Esophagus muscularis mucosa (tissue), 4 donors: Measurements from ENCODE around the gene PPIF. TPM values are rescaled to one million over a fixed set of nuclear protein-coding genes. Genes with fewer than 3 reads are reported as not detected.

Experiments
- DNase-seq: peaks from one replicate; pipeline ENCODE4 v3.0.0-alpha.2; 2017; ENCODE audit errors: extremely low spot score
- H3K27ac ChIP-seq, 4 donors: fragments of 200-600 bp; sonication (generic); replicated peaks in 1 of 4; 1 replicate in 3 of 4; 2 replicates in 1 of 4; pipeline ENCODE4 v1.5.1; 2016 to 2019; ENCODE audit warnings: mild to moderate bottlenecking in 1 of 4
- H3K27me3 ChIP-seq, 4 donors: fragments of 200-600 bp; sonication (generic); one replicate each; pipeline versions ENCODE4 v1.5.1 to v1.6.0; 2016 to 2019
- H3K36me3 ChIP-seq, 4 donors: fragments of 200-600 bp; sonication (generic); one replicate each; pipeline ENCODE4 v1.5.1; 2016 to 2019
- H3K4me1 ChIP-seq, 4 donors: fragments of 200-600 bp; sonication (generic); one replicate each; pipeline ENCODE4 v1.5.1; 2016 to 2019
- H3K4me3 ChIP-seq, 4 donors: fragments of 200-600 bp; sonication (generic); 1 replicate in 2 of 4; 2 replicates in 2 of 4; pipeline ENCODE4 v1.5.1; 2016 to 2019; ENCODE audit warnings: mild to moderate bottlenecking in 4 of 4, moderate library complexity in 1 of 4
- H3K9me3 ChIP-seq, 4 donors: fragments of 200-600 bp; sonication (generic); 1 replicate in 3 of 4; 2 replicates in 1 of 4; pipeline ENCODE4 v1.5.1; 2016 to 2019
- CTCF ChIP-seq, 3 experiments: fragments of 200-600 bp in 2 of 3; fragments of 450-650 bp in 1 of 3; sonication (generic) in 2 of 3; IDR thresholded peaks; one replicate each; pipeline ENCODE4 v1.5.1; 2017 to 2019; ENCODE audit warnings: antibody characterized with exemption in 3 of 3, mild to moderate bottlenecking in 2 of 3, moderate library complexity in 1 of 3
- EP300 ChIP-seq: sonication (generic); formaldehyde crosslinking; IDR thresholded peaks from one replicate; pipeline ENCODE4 v1.6.1; 2017; ENCODE audit warnings: antibody characterized with exemption
- POLR2A ChIP-seq: fragments of 450-650 bp; IDR thresholded peaks from one replicate; pipeline ENCODE4 v1.6.1; 2017; ENCODE audit warnings: antibody characterized with exemption, moderate library complexity, mild to moderate bottlenecking, low read depth
- POLR2AphosphoS5 ChIP-seq, 2 donors: sonication (generic); formaldehyde crosslinking; IDR thresholded peaks; one replicate each; pipeline ENCODE4 v1.6.1; 2017; ENCODE audit warnings: antibody characterized with exemption in 2 of 2
- WGBS: methylation state at CpG from one replicate; pipeline ENCODE4 v1.1.5; 2018; 5-methylcytosine and 5-hydroxymethylcytosine counted together
- intact Hi-C: fragments of 100-400 bp; cut with DNase I; formaldehyde crosslinking; loops from one replicate; pipeline ENCODE4 v1.15.1; 2023
- total RNA-seq, 4 donors: library from RNA; depleted of rRNA; stranded (reverse); fragments of >200 nt; gene quantifications; one replicate each; pipeline versions ENCODE4 v1.1.0 to v1.2.1, GENCODE V29; 2016

PPIF gene
- total RNA-seq, 4 donors from 2014 or later = 19.5 to 42.2 (median 24.4) TPM

GRCh38 chr10:79384773-79385391 lies 37.6 kb downstream of the PPIF start:
- intact Hi-C loops = loop anchor here (5.0 kb wide), 1 partner anchor 62 kb away; the partner anchor contains the start of gene ZCCHC24
- TF ChIP-seq EP300 = no peak
- no peak for TF ChIP-seq POLR2A
- no peak for TF ChIP-seq CTCF (IDR thresholded peaks at IDR 0.05)
- no peak for TF ChIP-seq POLR2AphosphoS5 (IDR thresholded peaks at IDR 0.05)
- peaks cover 47 to 79% (median 56%) of the 10 kb centered on the region in 4 donors for H3K4me1 ChIP-seq
- no peaks in the 10 kb centered on the region for H3K9me3 ChIP-seq
- no peak overlapping the region for H3K4me3 ChIP-seq
- DNase-seq = peak; percentile 68
- no peaks in the 10 kb centered on the region for H3K27me3 ChIP-seq
- H3K36me3 ChIP-seq = peaks cover 0 to 56% (median 52%) of the 10 kb centered on the region in 4 donors
- peak overlapping the region in 3 of 4 donors; percentile 55 to 91 (median 76) for H3K27ac ChIP-seq
- 96% methylated on average over 12 of the region's 14 CpGs for WGBS

- H3K36me3 ChIP-seq = peaks cover 0 to 59% (median 53%) of the 10 kb centered on the region in 4 donors
- no peak for TF ChIP-seq POLR2AphosphoS5 (IDR thresholded peaks at IDR 0.05)
- no peak for TF ChIP-seq POLR2A
- TF ChIP-seq CTCF (IDR thresholded peaks at IDR 0.05) = no peak
- no peak for TF ChIP-seq EP300
- no peaks in the 10 kb centered on the region for H3K9me3 ChIP-seq
- intact Hi-C loops = no loop called here
- H3K27me3 ChIP-seq = no peaks in the 10 kb centered on the region
- no peak for DNase-seq
- peaks cover 45 to 78% (median 53%) of the 10 kb centered on the region in 4 donors for H3K4me1 ChIP-seq
- WGBS = 90% methylated on average over 8 of the region's 9 CpGs
- H3K4me3 ChIP-seq = no peak overlapping the region
- H3K27ac ChIP-seq = peak overlapping the region in 3 of 4 donors; percentile 4 to 91 (median 76)
Observed at GRCh38 chr10:79385392-79385795, 38.1 kb downstream of the PPIF start.

GRCh38 chr10:79385804-79386531 lies 38.7 kb downstream of the PPIF start:
- H3K27me3 ChIP-seq = no peaks in the 10 kb centered on the region
- no peak overlapping the region for H3K4me3 ChIP-seq
- intact Hi-C loops = no loop called here
- peak; percentile 90 for DNase-seq
- peak overlapping the region in 3 of 4 donors; percentile 4 to 91 (median 76) for H3K27ac ChIP-seq
- no peaks in the 10 kb centered on the region for H3K9me3 ChIP-seq
- WGBS = 80% methylated on average over 15 of the region's 28 CpGs
- H3K4me1 ChIP-seq = peaks cover 45 to 78% (median 50%) of the 10 kb centered on the region in 4 donors
- peaks cover 0 to 61% (median 53%) of the 10 kb centered on the region in 4 donors for H3K36me3 ChIP-seq
- no peak for TF ChIP-seq EP300
- TF ChIP-seq POLR2AphosphoS5 (IDR thresholded peaks at IDR 0.05) = no peak
- no peak for TF ChIP-seq CTCF (IDR thresholded peaks at IDR 0.05)
- TF ChIP-seq POLR2A = no peak

- TF ChIP-seq POLR2AphosphoS5 (IDR thresholded peaks at IDR 0.05) = no peak
- no peaks in the 10 kb centered on the region for H3K9me3 ChIP-seq
- H3K4me1 ChIP-seq = peaks cover 38 to 78% (median 49%) of the 10 kb centered on the region in 4 donors
- WGBS = 78% methylated on average over 22 of the region's 24 CpGs
- peak overlapping the region; percentile 26 to 91 (median 69) for H3K27ac ChIP-seq
- H3K4me3 ChIP-seq = no peak overlapping the region
- H3K36me3 ChIP-seq = peaks cover 0 to 62% (median 53%) of the 10 kb centered on the region in 4 donors
- H3K27me3 ChIP-seq = no peaks in the 10 kb centered on the region
- intact Hi-C loops = no loop called here
- DNase-seq = peak; percentile 79
Observed at GRCh38 chr10:79386637-79387465, 39.6 kb downstream of the PPIF start.
